Smooth muscle cell of the brain vasculature (primary cell): ENCODE results near the gene GRID1.

ENCODE experiments used
- DNase-seq: peaks from one replicate; pipeline ENCODE4 v3.0.0-alpha.2; 2012; ENCODE audit warnings: low read depth, low spot score

GRID1 gene

DNA sequence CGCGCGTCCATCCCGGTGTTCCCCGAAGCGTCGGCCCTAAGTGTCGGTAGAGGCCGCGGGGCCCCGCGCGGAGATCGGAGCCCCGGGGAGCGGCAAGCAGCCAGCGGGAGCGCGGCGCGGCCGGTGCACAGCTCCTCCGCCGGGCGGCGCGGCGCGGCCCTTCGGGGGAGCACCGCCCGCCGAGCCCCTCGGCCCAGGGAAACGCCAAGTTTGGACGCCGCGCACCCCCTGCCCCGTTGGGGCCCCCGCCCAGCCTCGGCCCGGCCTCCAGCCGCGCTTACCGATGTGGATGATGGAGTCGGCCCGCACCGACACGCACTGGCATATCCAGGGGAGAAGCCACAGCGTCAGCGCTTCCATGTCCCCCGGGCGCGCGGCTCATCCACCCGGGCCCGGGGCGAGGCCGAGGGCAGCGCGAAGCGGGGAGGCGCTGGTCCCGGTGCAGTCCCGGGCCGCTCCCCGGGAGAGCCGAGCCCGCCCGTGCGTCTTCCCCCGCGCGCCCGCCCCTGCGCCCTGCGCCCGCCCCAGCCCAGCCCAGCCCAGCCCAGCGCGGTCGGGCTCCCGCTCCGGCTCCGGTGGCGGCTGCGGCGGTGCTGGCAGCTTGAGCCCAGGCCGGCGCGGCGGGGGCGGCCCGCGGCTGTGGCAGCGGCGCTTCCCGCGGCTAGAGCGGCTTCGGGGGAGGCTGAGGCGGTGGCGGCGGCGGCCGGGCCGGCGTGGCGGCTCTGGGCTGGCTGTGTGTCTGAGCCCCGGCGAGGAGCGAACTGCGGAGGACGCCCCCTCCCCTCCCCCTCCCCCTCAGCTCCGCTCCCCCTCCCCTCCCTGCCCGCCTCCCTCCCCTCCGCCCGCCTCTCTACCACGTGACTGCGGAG lies at the start of gene GRID1:
Gene GRID1, minus strand, starts transcription at position 763 of the 869 bp plus-strand sequence.
- no peak for DNase-seq

DNA sequence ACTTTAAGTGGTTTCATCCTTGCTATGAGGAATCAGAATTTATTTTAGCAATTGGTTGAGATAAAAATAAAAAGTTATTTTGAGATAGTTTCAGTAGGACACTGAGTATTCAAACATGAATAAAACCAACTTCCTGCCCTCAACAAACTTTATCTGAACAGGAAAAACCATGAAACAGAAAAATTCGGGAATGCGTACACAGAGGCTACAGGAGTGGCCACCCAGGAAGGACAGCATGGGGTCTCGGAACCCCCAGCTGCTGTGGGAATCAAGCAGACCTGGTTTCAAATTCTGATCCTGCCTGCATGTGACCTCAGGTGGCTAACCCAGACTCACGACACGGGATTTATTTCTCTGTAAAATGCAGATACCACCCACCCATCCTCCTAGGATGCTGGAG lies 49.0 kb upstream of the GRID1 start:
- no peak for DNase-seq

DNA sequence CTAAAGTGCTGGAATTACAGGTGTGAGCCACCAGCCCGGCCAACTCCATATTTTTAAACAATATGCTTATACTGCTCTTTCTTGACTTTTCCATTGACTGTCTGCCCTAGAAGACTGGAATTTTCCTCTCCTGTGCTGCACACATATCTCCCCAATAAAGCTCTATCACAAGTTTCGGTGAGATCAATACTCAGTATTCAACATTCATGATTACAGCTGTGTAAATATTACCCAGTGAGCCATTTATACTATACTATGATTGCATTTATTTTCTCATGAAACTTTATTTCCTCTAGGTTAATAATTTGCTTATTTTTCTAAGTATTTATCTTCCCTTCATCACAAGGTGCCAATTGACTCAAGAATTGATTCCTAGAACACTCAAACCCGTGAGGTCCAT lies 48.5 kb upstream of the GRID1 start:
- DNase-seq, result no peak

DNA sequence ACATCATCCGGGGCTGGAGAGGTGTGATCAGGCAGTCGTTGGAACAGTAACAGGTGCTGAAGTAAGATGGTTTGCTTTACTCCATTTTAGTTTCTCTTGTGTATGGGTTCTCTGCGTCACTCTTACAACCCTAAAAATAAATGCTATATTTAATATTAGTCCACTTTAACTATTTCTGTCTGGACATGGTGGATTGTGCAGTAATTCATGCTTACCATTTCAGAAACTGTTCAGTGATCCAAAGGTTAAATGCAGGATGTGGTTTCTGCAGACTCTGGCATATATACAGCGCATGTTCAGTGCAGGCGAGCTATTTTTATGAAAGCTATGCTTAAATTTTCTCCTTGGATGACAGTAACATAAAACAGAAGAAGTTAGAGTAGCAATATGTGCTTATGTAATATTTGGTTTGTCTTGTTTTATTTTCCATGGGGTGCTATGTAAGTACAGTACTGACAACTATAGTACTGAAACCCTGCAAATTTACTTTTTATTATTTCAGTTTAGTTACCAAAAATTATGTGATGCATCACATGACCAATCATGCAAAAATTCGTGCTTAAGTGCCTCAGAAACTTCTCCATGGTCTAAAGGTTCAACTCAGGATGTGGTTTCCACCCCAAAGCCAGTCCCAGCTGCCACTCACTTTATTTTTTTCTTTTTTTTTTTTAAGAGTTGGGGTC lies 46.6 kb upstream of the GRID1 start:
- DNase-seq, result no peak

DNA sequence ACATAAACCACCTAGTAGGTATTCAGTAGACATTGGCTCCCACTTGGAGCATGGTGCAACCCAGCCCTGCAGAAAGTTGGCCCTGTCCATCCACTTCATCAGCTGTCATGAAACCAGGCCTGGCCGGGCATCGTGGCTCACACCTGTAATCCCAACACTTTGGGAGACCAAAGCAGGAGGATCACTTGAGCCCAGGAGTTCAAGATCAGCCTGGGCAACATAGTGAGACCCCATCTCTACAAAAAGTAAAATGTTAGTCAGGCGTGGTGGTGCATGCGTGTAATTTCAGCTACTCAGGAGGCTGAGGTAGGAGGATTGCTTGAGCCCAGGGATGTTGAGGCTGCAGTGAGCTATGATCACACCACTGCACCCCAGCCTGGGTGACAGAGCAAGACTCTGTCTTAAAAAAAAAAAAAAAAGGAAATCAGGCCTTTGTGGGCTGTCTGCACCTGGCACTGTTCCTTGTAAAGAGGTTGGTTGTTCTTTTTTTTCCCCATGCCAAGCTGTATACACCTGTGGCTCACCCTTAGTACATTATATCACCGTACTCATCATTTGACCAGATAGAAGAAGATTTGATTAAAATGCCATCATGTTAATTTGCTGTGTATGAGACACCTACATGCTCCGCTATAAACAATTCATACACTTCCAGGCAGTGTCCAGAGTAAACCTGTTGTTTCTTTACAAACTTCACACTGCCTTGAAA lies 45.4 kb upstream of the GRID1 start:
- no peak for DNase-seq

DNA sequence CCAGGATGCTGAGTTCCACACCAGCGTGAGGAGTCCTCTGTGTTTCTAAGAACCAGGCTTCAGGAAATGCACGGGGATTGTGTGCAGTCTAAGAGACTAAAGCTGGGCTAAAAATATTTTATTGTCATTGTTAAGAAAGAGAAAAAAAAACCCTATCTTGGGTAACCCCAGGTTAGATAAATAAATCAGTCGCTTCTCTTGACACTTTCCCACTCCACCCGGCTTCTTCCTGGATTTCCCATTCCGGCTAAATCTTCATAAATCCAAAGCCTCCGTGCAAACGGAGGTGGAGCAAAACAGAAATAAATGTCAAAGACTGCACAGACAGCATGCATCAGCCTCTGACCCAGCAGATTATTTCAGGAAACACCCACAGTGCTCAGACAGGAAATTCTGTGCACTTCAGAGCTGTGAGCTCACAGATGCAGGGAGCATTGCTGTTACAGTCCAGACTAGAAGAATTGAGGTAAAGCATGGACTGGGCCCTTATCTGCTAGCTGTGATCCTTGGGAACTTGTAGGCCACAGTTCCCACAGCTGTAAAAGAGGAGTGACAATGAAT lies 44.8 kb upstream of the GRID1 start:
- no peak for DNase-seq

DNA sequence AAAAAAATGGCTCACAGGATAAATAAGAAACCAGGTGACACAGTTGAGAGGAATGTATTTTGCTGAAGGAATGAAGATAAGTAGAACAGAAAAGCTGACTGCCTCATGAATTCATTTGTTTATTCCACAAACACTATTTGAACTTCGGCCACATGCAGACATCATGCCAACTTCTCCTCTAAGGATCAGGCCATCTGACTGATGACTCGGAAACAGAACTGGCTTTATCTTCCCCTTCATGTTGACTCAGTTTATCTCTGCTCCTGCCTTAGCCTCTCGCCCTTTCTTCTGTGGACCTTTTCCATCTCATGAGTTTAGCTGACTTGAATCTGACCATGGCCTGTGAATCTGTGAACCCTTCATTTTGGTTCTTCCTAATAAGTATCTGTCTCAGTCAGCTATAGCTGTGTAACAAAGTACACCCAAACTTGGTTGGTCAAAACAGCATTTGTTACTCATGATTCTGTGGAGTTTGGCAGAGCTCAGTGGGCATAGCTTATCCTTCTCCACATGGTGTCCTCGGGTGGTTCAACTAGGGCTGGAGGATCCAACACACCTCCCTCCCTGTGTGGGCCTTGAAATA lies 44.0 kb upstream of the GRID1 start:
- DNase-seq, result no peak

DNA sequence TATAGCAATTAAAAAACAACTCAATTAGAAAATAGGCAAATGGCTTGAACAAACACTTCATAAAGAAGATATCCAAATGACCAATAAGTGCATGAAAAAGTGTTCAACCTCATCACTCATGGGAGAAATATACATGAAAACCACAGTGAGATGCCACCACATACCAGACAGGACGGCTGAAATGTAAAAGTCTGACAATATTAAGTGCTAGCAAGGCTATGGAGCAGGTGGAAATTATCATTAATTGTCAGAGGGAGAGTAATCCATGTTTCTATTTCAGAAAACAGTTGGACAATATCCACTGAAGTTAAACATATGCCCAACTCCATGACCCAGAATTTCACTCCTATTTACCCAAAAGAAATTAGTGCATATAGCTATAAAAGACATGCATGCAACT lies 42.6 kb upstream of the GRID1 start:
- no peak for DNase-seq

DNA sequence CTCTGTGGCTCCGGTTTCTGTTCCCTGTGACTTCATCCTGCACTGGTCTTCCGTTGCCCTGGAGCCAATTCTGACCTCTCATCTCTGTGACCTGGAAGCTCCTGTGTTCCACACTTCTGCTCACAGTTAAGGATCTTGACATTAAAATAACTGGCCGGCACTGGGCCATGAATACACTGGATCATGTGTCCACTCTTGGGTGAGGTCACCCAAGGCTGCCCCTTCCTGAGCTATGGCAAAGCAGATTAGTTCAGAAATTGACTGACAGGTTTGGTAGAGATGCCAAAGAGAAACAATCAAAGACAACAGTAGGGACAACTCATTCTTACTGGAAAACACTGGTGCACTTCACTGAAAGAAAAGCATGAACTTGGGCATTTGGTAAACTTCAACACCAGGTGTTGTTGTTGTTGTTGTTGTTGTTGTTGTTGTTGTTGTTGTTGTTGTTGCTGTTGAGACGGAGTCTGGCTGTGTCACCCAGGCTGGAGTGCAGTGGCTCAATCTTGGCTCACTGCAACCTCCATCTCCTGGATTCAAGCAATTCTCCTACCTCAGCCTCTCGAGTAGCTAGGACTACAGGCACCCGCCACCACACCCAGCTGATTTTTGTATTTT lies 36.7 kb upstream of the GRID1 start:
- DNase-seq, result no peak

DNA sequence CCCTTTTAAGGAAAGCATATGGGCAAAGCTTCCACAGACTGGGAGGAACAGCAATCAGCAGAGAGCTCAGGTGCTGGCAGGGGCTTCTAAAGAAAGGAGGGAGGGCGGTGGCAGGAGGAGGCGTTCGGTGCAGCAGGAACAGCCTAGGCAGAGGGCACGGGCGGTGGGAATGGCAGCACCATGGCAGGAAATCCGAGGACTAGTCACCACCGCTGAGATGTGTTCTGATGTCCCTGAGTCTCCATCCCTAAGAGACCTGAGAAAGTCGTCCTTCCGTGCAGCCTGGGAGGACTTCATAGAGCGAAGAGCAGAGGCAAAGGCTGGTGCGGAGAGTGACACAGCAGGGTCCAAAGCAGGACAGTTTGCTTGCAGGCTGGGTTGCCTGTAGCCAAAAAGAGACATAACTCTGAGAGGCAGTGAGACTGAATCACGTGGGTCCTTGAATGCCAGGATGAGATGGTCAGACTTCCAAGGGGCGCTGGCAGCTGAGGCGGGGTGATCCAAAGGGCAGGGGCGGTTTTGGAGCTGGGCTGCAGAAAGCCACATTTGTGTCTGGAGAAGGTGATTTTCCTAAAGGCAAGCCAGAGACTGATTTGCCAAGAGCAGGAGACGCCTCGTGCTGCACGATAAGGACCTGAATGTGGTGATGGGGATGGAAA lies 35.8 kb upstream of the GRID1 start:
- no peak for DNase-seq

DNA sequence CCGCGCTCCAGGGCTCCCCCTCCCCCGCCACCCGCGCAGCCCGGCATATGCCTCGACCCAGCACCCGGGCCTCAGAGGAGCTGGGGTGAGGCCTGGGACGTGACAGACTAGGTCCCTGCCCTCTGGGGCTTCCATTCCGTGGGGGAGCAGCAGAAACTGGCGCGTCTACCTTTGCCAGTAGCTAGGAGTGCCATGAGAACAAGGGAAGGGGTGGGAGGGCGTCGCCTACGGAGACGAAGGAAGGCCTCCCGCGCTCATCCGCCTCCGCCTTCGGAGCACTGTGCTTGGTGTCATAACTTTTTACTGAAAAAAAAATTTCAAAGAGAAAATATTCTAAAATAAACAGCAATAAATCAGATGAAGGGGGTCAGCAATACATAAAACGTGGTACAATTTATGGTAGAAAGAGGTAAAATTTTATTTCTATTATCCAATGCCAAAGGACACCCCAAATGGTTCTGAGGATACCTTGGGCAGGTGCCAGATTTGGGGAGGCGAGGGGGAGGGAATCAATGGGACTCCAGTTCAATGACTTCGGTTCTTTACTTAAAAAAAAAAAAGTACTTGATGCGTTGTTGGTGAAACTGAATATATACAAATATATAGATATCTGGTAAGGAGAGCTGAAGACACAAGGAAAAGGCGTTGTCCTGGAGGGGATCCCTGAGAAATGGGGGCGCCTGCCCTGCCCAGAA lies 35.1 kb upstream of the GRID1 start:
- DNase-seq, result no peak

DNA sequence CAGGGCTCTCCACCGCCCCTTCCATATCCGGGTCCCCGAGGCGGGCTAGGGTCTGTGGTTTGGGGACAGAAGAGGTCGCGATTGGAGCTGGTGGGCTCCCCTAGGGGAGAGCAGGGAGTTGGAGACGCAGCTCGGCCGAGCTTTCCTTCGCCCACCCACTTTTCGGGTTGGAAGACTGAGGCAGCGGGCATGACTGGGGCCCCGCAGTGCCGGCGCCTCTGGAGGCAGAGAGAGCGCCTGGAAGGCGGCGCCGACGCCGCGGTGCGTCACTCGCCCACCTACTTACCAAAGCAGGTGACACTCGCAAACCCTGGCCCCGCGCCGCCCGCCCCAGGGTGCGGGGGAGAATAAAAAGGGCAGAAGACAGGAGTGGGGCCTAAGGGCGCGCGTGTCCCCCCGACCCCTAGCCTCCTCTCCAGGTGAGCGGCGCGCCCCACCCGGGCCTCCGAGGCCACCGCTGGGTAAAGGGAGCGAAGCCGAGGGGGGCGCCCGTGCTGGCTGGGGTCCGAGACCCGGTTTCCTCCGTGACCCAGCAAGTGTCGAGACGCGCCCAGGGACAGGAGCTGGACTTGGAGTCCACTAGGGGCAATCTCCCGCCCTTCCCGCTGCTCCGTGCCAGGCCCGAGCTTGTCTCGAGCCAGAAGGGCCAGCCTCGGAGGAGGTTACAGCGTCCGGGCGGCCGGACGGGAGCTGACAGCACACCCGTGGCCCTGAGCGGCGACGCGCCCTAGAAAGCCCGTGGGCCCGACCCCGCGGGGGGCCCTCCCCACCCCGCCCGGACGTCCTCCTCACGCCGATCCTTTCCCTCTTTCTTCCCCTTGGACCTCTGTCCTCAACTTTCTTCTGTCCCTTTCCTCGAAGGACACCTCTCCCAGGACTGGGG lies 34.4 kb upstream of the GRID1 start:
- DNase-seq, result no peak

DNA sequence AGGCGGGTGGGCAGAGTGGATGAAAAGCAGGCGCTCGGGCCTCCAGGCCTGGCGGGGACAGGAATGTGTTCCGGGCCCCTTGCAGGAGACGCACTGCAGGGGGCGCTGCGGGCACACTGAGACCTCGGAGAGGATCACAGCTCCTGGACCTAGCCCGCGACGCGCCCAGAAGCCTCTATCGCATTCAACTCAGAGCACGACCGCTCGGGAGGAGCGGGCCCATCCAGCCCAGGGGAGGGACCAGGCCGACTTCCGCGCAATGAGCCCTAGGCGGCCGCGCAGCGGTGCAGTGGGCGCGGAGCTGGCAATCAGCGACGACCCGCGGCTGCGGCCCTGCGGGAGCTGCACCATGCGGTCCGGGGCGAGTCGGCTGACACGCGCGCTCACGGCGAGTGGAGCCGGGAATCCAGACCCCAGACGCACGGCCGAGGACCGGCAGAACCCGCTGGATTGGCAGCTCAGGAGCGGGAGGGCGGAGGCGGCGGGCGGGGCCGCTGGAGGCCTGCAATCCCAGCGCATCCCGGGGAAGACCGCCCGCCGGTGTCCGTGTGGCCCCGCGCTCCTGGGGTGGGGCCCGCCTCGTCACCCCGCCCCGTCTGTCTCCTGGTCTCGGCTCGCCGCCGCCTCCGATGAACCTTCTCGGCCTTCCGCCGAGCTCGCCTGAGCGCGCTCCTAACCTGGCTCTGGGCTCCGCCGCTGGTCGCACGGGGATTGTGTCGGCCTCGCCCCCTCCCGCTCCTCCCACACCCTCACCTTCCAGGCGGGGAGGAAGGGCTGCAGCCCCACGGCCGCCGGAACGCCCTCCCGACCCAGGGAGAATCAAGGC lies 33.5 kb upstream of the GRID1 start:
- peak; percentile 77 for DNase-seq

DNA sequence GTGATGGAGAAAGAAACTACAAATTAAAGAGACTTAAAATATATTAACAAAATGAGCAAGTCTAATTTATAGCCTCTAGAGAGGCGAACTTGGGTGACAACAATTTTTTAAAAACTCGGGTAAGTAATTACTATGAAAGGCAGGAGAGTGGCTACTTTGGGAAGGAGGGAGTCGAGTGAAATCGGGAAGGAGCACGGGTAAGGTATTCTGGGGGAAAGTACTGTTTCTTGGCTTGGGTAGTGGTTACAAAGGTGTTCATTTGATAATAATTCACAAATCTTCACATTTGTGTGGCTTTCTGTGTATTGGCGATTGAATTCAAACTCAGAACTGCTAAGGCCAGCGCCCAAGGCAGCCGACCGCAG lies 32.9 kb upstream of the GRID1 start:
- DNase-seq, result no peak

DNA sequence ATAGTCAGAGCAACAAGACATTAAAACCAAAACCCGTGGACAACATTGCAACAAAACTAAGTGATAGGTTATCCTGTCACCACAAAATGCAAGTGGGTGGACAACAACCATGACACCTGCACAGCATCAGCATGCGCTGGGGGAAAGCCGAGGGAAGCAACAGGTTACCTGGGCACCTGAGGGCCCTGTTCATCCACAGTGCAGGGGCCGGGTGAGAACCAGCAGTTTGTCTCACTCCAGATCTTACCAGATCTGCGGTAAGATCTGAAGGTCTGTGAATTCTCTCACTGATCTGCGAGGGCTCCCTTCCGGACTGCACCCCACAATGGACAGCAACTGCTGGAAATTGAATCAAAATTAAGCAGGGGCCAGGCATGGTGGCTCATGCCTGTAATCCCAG lies 30.5 kb upstream of the GRID1 start:
- DNase-seq, result no peak

DNA sequence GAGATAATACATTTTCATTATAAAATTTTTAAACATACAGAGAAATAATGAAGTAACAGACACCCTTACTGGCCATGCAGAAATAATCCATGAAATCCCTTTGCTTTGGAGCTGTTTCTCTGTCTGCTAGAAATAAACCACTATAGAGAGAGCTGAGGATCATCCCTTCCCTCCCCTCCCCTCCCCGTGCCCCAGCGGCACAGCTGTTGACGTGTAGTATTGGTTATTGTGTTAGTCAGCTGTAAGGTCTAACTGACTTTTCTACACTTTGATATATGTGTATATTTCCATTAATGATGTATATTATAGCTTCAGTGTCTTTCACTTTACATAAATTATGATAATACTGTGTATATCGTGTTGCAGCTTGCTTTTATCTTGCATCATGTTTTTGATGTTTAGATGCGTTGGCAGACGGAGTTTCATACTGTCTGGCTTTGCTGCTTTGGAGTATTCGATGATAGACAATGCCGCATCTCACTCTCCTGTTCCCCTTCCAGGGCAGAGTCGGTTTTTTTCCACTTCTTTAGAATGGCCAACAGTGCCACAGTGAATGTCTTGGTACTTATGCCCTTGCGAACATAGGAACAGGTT lies 27.4 kb upstream of the GRID1 start:
- no peak for DNase-seq

DNA sequence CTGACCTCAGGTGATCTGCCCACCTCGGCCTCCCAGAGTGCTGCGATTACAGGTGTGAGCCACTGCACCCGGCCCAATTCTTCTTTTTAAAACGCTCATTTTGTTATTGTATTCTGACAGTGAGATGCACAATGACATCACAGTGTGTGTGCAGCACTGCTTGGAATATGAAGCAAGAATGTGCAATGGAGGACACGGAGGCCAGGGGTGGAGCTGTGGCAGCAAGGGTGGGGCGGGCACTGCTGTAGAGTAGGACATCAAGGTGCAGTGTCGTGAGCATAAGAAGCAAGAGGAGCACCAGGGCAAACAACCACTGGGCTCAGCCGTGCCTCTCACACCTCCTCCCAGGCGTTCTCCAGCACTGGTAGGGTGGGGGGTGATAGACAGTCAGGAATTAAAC lies 26.8 kb upstream of the GRID1 start:
- DNase-seq, result no peak

DNA sequence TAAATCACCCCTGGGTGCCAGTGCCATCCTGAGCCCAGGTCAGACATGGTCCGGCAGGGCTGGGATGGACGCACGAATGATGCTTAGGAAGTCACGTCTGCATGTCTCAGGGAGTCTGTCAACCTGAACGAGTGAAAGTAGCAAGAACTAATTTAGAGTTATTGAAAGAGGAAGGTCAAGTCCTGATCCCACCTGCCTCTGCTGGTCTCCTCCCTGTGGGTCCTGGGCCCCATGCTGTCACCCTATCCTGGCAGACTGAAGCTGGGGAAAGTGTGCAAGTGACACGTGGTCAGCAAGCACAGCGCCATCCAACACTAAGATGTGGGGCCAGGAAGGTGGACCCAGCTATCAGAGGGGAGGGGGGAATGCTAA lies 26.1 kb upstream of the GRID1 start:
- DNase-seq, result no peak
